Stimulated activated memory B cell treated with anti-CD40 and anti-IgM and Interleukin-4, amounts not matched to agents 10 μg/mL and 1 μg/mL and 100 μg/mL, for 72 hours (primary cell): ENCODE measurements around the gene RNF34.
A peak's percentile ranks its signal among the peaks of the same experiment; 100 is the strongest.

Source experiments
- ATAC-seq: fragments of 150-1000 bp; cut with Tn5 transposase; 2 replicates; pipeline ENCODE4 v1.10.0; 2021
- H3K27ac Mint-ChIP-seq: one replicate; pipeline ENCODE4 v1.8.0; 2022; ENCODE audit warnings: mild to moderate bottlenecking, mixed read lengths
- H3K27me3 Mint-ChIP-seq: one replicate; pipeline ENCODE4 v1.8.0; 2022; ENCODE audit warnings: mixed read lengths
- H3K36me3 Mint-ChIP-seq: one replicate; pipeline ENCODE4 v1.8.0; 2022; ENCODE audit warnings: mixed read lengths
- H3K4me1 Mint-ChIP-seq: one replicate; pipeline ENCODE4 v1.8.0; 2022; ENCODE audit warnings: mixed read lengths
- H3K4me3 Mint-ChIP-seq: one replicate; pipeline ENCODE4 v1.8.0; 2022; ENCODE audit warnings: mild to moderate bottlenecking, moderate library complexity, mixed read lengths
- H3K9me3 Mint-ChIP-seq: one replicate; pipeline ENCODE4 v1.8.0; 2022; ENCODE audit warnings: mixed read lengths

RNF34 gene

DNA sequence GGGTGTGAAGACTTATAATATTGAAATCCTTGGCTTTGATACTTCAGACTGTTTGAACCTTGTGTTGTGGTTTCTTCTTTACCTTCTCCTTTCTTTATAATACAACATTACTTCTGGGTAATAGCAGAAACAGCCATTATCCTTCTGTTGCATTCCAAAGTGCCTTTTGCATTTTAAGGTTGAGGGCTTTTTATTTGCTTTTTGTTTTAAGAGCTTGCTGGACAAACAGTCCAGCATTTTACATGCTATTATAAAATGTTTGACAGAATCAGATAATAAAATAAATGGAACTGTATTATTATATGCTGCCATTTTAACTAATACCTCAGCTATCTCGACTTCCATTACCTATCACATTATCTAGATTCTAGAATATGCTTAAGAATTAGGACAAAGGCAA is 14.0 kb downstream of the RNF34 start:
- no peak for ATAC-seq
- Mint-ChIP-seq H3K4me3 (no peak overlapping the region), H3K9me3 (no peaks in the 10 kb centered on the region), H3K4me1 (peaks cover under 1% of the 10 kb centered on the region), H3K36me3 (peaks cover 22% of the 10 kb centered on the region), H3K27ac (no peak overlapping the region), H3K27me3 (no peaks in the 10 kb centered on the region)

DNA sequence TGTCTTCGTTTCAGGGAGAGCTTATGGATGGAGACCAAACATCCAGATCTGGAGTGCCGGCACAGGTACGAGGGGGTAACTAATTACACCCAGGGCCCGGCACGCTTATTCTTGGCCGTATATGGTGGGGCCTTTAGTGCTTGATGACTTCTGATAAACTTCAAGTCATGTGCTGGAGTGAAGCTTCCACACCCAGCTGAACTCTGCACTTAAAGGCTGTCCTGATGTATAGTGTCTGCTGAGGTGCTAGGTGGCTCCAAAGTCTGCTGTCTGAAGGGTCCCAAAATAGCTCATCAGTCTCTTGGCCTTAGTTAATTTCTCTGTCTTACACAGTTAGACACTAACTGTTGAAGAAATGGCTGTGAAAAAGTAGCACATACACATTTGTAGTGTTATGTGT is 17.9 kb downstream of the RNF34 start:
- Mint-ChIP-seq H3K27ac (no peak overlapping the region), H3K9me3 (no peaks in the 10 kb centered on the region), H3K4me3 (no peak overlapping the region), H3K27me3 (no peaks in the 10 kb centered on the region), H3K36me3 (peaks cover 49% of the 10 kb centered on the region), H3K4me1 (no peaks in the 10 kb centered on the region)
- ATAC-seq = no peak

DNA sequence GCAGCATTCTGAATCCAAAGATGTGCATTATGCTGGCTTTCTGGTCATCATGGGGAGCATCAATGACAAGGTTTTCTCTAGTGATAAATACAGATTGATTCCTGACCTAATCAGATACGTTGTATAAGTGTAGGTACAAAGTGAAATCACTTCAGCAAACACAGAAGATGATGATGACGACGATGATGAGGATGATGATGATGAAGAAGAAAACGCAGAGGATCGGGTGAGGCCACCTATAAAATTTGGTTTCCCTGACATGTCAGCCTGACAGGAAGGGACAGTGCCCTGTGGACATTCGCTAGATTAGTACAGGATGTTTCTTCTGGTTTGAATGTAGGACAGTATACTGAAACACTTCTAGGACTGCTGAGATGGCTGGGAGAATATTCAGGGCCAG is 20.2 kb downstream of the RNF34 start:
- no peak overlapping the region for H3K4me3 Mint-ChIP-seq
- H3K4me1 Mint-ChIP-seq = no peaks in the 10 kb centered on the region
- H3K36me3 Mint-ChIP-seq = peaks cover 62% of the 10 kb centered on the region
- no peaks in the 10 kb centered on the region for H3K27me3 Mint-ChIP-seq
- H3K27ac Mint-ChIP-seq = peak overlapping the region; percentile 34
- no peak for ATAC-seq
- H3K9me3 Mint-ChIP-seq = no peaks in the 10 kb centered on the region

DNA sequence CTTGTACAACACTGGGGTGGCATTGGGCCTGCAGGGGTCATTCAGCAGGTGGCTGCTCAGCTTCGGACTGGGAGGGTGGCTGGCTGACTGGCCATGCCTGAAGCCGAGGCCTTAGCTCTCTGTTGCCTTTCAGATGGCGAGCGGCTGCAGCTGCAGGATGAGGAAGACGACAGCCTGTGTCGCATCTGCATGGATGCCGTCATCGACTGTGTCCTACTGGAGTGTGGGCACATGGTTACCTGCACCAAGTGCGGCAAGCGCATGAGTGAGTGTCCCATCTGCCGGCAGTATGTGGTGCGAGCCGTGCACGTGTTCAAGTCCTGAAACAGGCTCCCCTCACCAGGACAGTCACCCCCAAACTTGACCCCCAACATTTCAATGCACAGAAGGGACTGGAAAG is 23.3 kb downstream of the RNF34 start:
- ATAC-seq = no peak
- Mint-ChIP-seq H3K4me1 (peaks cover 4% of the 10 kb centered on the region), H3K27ac (no peak overlapping the region), H3K4me3 (no peak overlapping the region), H3K27me3 (no peaks in the 10 kb centered on the region), H3K9me3 (no peaks in the 10 kb centered on the region), H3K36me3 (peaks cover 58% of the 10 kb centered on the region)

DNA sequence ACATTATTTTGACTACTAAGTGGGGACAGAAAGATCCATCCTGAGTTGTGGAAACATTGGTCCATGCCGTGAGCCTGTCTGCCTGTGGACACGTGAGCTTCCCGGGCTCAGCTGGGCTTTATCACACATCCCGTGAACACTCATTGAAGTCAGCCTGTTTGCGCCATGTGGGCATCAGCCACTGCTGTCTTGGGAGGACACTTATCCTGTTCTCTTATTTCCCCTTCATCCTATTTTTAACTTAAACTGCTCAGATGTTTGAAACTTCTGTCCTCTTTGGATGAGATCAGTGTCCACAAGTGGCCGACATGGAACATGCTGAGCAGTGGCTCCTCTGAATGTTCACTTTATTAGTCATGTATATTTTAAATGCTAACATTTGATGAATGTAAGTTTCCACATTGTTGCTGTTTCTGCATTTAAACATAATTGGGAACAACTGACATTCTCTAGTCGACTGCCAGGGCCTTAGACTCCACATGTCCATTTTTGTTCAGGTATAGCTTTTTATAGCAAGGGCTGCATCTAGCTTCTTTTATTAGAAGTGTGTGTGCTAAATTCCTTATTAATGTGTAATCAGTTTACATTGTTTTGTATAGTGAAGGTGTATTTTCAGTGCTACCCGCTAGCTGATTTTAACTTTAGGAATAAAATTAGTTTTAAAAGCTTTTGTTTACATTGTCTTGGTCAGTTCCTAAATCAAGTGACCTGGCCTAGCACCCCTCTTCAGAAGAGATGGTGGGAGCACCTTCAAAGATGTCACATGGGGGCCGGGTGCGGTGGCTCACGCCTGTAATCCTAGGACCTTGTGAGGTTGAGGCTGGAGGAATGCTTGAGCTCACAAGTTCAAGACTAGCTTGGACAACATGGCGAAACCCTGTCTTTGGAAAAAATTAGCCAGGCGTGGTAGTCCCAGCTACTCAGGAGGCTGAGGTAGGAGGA is 24.0 kb downstream of the RNF34 start:
- no peaks in the 10 kb centered on the region for H3K9me3 Mint-ChIP-seq
- H3K27me3 Mint-ChIP-seq = no peaks in the 10 kb centered on the region
- no peak overlapping the region for H3K4me3 Mint-ChIP-seq
- ATAC-seq = no peak
- peak overlapping the region; percentile 78 for H3K27ac Mint-ChIP-seq
- peaks cover 4% of the 10 kb centered on the region for H3K4me1 Mint-ChIP-seq
- H3K36me3 Mint-ChIP-seq = peaks cover 65% of the 10 kb centered on the region

DNA sequence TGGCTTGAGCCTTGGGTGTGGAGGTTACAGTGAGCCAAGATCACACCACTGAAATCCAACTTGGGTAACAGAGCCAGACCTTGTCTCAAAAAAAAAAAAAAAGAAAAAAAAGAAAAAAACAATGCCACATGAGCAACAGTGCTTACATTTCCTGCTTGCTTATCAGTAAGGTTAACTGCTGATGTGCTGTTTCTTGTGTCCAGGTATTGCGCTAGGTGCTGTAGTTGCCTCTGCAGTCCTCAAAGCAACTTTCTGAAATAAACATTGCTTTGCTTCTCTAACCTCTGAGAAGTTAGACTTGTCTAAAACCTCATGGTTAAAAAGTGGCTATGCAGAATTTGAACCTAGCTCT is 24.7 kb downstream of the RNF34 start:
- Mint-ChIP-seq H3K4me1 (peaks cover 4% of the 10 kb centered on the region), H3K27ac (peak overlapping the region; percentile 78), H3K36me3 (peaks cover 71% of the 10 kb centered on the region), H3K4me3 (no peak overlapping the region), H3K27me3 (no peaks in the 10 kb centered on the region), H3K9me3 (no peaks in the 10 kb centered on the region)
- ATAC-seq = no peak

DNA sequence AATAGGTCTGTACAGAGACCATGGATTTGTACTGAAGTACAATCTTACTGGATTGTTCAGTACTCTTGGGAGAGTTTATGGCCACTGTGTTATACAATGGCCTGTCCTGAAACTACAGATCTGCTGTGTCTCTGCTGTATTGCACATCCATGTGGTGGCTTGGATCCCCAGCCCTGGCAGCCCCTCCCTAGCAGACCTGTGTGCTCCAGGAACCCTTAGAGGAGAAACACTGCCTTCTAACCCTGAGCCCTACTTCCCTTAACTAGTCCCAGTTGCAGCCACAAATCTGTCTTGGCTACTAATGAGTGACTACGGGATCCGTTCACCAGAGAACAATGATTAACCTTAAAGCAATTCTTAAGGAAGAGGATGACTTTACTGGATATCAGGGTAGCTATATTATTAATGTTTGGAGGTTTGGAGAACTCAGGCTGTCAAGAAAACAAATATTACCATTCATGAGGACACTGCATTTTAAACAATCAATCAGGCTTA is 27.7 kb downstream of the RNF34 start:
- ATAC-seq = no peak
- peaks cover 4% of the 10 kb centered on the region for H3K4me1 Mint-ChIP-seq
- H3K4me3 Mint-ChIP-seq = no peak overlapping the region
- H3K27me3 Mint-ChIP-seq = no peaks in the 10 kb centered on the region
- H3K36me3 Mint-ChIP-seq = peaks cover 72% of the 10 kb centered on the region
- H3K9me3 Mint-ChIP-seq = no peaks in the 10 kb centered on the region
- H3K27ac Mint-ChIP-seq = peak overlapping the region; percentile 78

DNA sequence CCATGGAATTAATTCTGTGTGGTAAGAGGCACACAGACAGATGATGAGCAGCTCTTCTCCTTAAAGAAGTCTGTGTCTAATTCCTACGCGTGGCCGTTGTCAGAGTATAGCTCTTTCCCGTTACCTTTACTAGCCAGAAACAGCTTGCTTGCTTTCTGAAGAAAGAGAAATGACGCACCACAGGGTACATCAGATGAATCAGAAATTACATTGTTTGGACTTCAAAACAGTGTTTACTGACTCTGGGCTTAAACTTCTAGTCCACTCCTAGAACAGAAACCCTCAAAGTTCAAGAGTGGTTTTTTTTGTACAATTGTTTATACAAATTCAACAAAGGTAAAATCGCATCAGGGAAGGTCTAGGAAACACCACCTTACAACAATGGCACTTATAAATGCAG is 29.0 kb downstream of the RNF34 start:
- H3K27ac Mint-ChIP-seq = no peak overlapping the region
- H3K36me3 Mint-ChIP-seq = peaks cover 72% of the 10 kb centered on the region
- no peaks in the 10 kb centered on the region for H3K27me3 Mint-ChIP-seq
- no peak for ATAC-seq
- H3K9me3 Mint-ChIP-seq = no peaks in the 10 kb centered on the region
- no peak overlapping the region for H3K4me3 Mint-ChIP-seq
- H3K4me1 Mint-ChIP-seq = peaks cover 4% of the 10 kb centered on the region

DNA sequence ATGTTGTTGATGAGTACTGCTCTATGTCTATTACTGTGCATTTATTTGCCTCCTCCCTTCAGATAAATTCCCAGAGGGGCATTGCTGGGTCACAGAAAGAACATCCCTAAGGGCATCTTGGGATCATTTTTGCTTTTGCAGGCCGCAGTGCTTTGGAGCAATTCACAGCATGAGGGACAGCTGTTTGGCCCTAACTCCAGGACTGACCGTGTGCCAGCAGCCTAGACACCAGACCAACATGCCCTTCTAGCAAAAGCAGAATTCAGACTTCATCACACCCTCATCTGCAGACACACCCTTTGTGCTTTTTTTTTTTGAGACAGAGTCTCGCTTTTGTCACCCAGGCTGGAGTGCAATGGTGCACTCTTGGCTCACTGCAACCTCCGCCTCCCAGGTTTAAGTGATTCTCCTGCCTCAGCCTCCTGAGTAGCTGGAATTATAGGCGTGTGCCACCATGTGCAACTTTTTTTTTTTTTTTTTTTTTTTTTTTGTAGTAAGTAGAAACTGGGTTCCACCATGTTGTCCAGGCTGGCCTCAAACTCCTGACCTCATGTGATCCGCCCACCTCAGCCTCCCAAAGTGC is 31.0 kb downstream of the RNF34 start:
- Mint-ChIP-seq H3K9me3 (no peaks in the 10 kb centered on the region), H3K4me1 (peaks cover 4% of the 10 kb centered on the region), H3K27ac (no peak overlapping the region), H3K4me3 (no peak overlapping the region), H3K36me3 (peaks cover 76% of the 10 kb centered on the region), H3K27me3 (no peaks in the 10 kb centered on the region)
- ATAC-seq = no peak

DNA sequence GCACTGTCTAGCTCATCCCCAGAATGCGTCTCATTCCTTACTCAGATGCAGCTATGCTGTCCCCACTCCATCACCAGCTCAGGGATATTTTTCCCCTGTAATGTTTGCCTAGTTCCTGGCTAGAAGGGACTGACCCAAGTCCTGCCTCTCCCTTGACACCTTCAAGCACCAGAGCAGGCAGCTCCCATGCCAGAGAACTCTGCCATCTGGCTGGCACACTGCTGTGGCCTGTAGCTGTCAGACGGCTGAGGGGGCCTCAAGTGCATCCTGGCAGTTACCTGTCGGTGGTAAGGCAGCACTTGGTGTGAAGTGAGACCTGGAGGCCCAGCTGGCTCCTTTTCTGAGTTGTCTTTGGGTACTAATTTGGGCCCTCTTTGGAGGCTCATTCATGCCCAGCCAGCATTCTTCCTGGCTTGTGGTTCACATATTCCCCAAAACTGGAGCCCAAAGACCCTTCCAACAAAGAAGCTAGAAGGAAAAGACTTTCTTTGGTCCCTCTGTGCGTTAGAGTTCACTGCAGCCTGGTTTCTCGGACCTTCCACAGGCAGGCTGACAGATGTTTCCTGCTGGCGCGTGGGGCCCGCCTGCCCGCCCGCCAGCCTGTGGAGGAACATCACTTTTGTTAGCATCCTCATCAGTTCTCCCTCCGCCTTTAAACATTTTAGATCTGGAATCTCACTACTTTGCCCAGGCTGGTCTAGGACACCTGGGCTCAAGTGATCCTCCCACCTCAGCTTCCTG is 33.0 kb downstream of the RNF34 start:
- no peaks in the 10 kb centered on the region for H3K27me3 Mint-ChIP-seq
- H3K27ac Mint-ChIP-seq = peak overlapping the region; percentile 64
- no peak for ATAC-seq
- H3K36me3 Mint-ChIP-seq = peaks cover 91% of the 10 kb centered on the region
- H3K4me3 Mint-ChIP-seq = no peak overlapping the region
- no peaks in the 10 kb centered on the region for H3K4me1 Mint-ChIP-seq
- H3K9me3 Mint-ChIP-seq = peaks cover 10% of the 10 kb centered on the region

DNA sequence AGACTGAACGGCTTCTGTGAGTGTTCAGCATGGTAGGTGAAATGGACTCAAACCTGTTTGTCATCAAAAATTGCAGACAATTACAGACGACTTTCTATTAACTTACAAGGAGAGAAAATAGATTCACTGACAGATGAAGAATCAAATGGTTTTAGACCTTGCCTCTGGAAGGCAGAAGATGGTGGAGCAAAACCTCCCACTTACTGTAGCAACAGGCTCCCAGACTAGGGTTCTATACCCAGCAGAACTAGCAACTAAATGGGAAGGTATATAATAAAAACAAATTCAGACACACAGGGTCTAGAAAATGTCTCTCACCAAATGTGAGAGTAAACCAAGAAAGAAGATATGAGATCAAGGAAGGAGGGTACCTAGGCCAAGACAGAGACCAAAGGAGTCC is 36.8 kb downstream of the RNF34 start:
- peaks cover 10% of the 10 kb centered on the region for H3K9me3 Mint-ChIP-seq
- H3K27ac Mint-ChIP-seq = no peak overlapping the region
- no peaks in the 10 kb centered on the region for H3K4me1 Mint-ChIP-seq
- H3K36me3 Mint-ChIP-seq = peaks cover 92% of the 10 kb centered on the region
- H3K4me3 Mint-ChIP-seq = no peak overlapping the region
- no peak for ATAC-seq
- no peaks in the 10 kb centered on the region for H3K27me3 Mint-ChIP-seq

DNA sequence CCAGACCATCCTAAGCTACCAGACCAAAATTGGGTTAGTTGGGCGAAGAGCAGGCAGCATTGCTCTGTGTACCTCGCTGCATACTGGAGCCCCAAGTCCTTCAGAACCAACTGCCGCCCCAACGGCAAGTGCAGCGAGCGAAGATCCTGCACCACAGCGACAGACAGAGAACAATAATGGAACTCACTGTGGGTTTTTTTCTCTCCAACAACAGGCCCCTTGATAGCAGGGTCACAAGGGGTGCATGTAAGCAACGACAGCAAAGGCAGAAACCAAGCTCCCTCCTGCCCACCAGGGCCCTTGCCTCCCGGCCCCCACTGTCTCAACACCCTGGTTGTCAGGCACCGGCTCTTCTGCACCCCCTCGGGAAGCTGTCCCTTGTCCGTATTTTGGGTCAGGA is 39.0 kb downstream of the RNF34 start:
- Mint-ChIP-seq H3K9me3 (peaks cover 10% of the 10 kb centered on the region), H3K4me3 (no peak overlapping the region), H3K27ac (no peak overlapping the region), H3K27me3 (no peaks in the 10 kb centered on the region), H3K4me1 (peaks cover 9% of the 10 kb centered on the region), H3K36me3 (peaks cover 87% of the 10 kb centered on the region)
- ATAC-seq = no peak

DNA sequence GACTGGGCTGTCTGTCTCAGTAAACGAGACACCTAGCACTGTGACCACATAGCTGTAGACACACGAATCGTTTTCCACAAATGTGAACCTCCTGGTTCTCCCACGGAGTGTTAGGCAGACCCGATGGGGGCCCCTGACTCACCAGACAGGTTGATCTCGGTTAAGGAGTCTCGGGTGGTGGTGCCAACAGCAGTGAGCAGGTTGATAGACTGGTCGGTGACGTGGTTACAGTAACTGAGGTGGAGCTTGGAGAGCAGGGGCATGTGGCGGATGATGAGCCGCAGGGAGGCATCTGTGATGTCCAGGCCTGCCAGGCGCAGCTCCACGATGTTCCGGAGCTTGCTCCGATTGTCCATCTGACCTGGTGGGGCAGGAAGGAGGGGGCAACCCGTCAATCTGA is 39.8 kb downstream of the RNF34 start:
- Mint-ChIP-seq H3K36me3 (peaks cover 89% of the 10 kb centered on the region), H3K4me3 (no peak overlapping the region), H3K27ac (no peak overlapping the region), H3K27me3 (no peaks in the 10 kb centered on the region), H3K9me3 (peaks cover 10% of the 10 kb centered on the region), H3K4me1 (peaks cover 16% of the 10 kb centered on the region)
- ATAC-seq = no peak

DNA sequence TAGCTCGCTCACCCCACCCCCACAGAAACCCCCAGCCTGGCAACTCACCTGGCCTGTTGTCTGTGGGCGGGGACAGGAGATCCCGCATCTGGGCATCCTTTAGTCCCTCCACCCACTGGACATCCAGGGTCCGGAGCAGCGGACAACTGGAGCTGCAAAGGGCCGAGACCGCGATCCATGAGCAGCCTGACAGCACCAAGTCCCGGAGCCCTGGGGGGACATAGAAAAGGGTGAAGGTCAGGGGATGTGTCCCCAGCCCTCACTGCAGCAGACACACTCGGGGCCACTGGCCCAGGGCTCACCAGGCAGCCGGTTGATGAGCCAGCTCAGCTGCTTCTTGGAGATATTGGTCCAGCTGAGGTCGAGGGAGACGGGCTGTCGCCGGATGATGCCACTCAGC is 40.9 kb downstream of the RNF34 start:
- Mint-ChIP-seq H3K4me1 (peaks cover 16% of the 10 kb centered on the region), H3K36me3 (peaks cover 85% of the 10 kb centered on the region), H3K27ac (no peak overlapping the region), H3K27me3 (no peaks in the 10 kb centered on the region), H3K9me3 (peaks cover 10% of the 10 kb centered on the region), H3K4me3 (no peak overlapping the region)
- no peak for ATAC-seq

DNA sequence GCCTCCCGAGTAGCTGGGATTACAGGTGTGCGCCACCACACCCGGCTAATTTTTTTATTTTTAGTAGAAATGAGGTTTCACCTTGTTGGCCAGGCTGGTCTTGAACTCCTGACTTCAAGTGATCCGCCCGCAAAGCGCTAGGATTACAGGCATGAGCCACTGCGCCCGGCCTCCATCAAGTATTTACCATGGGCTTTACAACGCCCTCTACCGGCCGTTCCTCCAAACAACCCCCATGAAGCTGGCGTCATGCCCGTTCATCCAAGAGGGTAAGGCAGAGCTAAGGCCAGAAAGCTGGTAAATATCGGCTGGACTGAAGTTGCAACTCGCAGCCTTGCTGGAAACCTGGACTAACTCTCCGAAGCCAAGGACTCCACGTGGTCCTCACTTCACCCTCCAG is 41.6 kb downstream of the RNF34 start:
- Mint-ChIP-seq H3K27ac (no peak overlapping the region), H3K4me1 (peaks cover 16% of the 10 kb centered on the region), H3K9me3 (peaks cover 7% of the 10 kb centered on the region), H3K27me3 (no peaks in the 10 kb centered on the region), H3K4me3 (no peak overlapping the region), H3K36me3 (peaks cover 77% of the 10 kb centered on the region)
- ATAC-seq = no peak
